GM23338 (cell line): Measurements from ENCODE around the gene PCDHB16. TPM values are rescaled to one million over a fixed set of nuclear protein-coding genes. Genes with fewer than 3 reads are reported as not detected.

ENCODE experiments used
- ATAC-seq: fragments of 200-7000 bp; cut with Tn5 transposase; 3 replicates; pipeline ENCODE4 v1.9.1; 2020
- DNase-seq: peaks from one replicate; pipeline ENCODE4 v3.0.0-alpha.2; 2015; ENCODE audit warnings: low spot score
- H2AFZ ChIP-seq: fragments of 200-600 bp; sonication (generic); 2 replicates; pipeline ENCODE4 v1.8.0; 2016; ENCODE audit warnings: antibody characterized with exemption, mild to moderate bottlenecking, moderate library complexity
- H3F3A ChIP-seq: fragments of 200-600 bp; sonication (generic); replicated peaks from 2 replicates; pipeline ENCODE4 v1.8.0; 2017; ENCODE audit warnings: antibody characterized with exemption, mixed run types, low read depth
- H3K27ac ChIP-seq: fragments of 200-600 bp; sonication (generic); 2 replicates; pipeline ENCODE4 v1.6.1; 2016; ENCODE audit warnings: low read depth
- H3K27me3 ChIP-seq: fragments of 200-600 bp; sonication (generic); 2 replicates; pipeline ENCODE4 v1.8.0; 2016; ENCODE audit warnings: mild to moderate bottlenecking, mixed run types, moderate library complexity; ENCODE audit not compliant: insufficient read depth
- H3K36me3 ChIP-seq: fragments of 200-600 bp; sonication (generic); 2 replicates; pipeline ENCODE4 v1.8.0; 2016; ENCODE audit warnings: mild to moderate bottlenecking; ENCODE audit not compliant: insufficient read depth
- H3K4me1 ChIP-seq: fragments of 200-600 bp; sonication (generic); 2 replicates; pipeline ENCODE4 v1.8.0; 2016; ENCODE audit warnings: mild to moderate bottlenecking, moderate library complexity; ENCODE audit not compliant: insufficient read depth
- H3K4me2 ChIP-seq: fragments of 200-600 bp; sonication (generic); 2 replicates; pipeline ENCODE4 v1.7.1; 2017; ENCODE audit warnings: mixed run types
- H3K4me3 ChIP-seq: fragments of 200-600 bp; sonication (generic); 2 replicates; pipeline ENCODE4 v1.6.1; 2016; ENCODE audit warnings: mixed run types
- H3K79me2 ChIP-seq: fragments of 200-600 bp; sonication (generic); replicated peaks from 2 replicates; pipeline ENCODE4 v1.8.0; 2017; ENCODE audit warnings: mild to moderate bottlenecking; ENCODE audit not compliant: insufficient read depth
- H3K9me2 ChIP-seq: fragments of 200-600 bp; sonication (generic); 2 replicates; pipeline ENCODE4 v1.8.0; 2017; ENCODE audit not compliant: insufficient read depth
- H4K20me1 ChIP-seq: fragments of 200-600 bp; sonication (generic); replicated peaks from 2 replicates; pipeline ENCODE4 v1.8.0; 2017; ENCODE audit warnings: mild to moderate bottlenecking; ENCODE audit not compliant: insufficient read depth
- H3K27ac Mint-ChIP-seq: 2 replicates; pipeline ENCODE4 v1.8.0; 2020; ENCODE audit warnings: inconsistent platforms, mild to moderate bottlenecking, moderate library complexity, mixed read lengths
- H3K27me3 Mint-ChIP-seq: 3 replicates; pipeline ENCODE4 v1.8.0; 2022; ENCODE audit warnings: low read depth, mild to moderate bottlenecking, moderate library complexity, mixed read lengths, inconsistent platforms; ENCODE audit not compliant: insufficient read depth, poor library complexity
- H3K36me3 Mint-ChIP-seq: 3 replicates; pipeline ENCODE4 v1.8.0; 2021; ENCODE audit warnings: low read depth, mild to moderate bottlenecking, inconsistent platforms, moderate library complexity, mixed read lengths
- H3K4me1 Mint-ChIP-seq: 3 replicates; pipeline ENCODE4 v1.8.0; 2020; ENCODE audit warnings: mild to moderate bottlenecking, inconsistent platforms, mixed read lengths
- H3K4me3 Mint-ChIP-seq: 3 replicates; pipeline ENCODE4 v1.8.0; 2021; ENCODE audit warnings: moderate library complexity, mild to moderate bottlenecking, inconsistent platforms, mixed read lengths
- H3K9me3 Mint-ChIP-seq: 3 replicates; pipeline ENCODE4 v1.8.0; 2020; ENCODE audit warnings: moderate library complexity, mild to moderate bottlenecking, inconsistent platforms, mixed read lengths
- CREB1 ChIP-seq: fragments of 250-450 bp; sonication (Bioruptor Pico); IDR thresholded peaks from 2 replicates; pipeline ENCODE4 v1.5.0; 2020; ENCODE audit warnings: low read depth, mild to moderate bottlenecking, moderate library complexity
- EZH2 ChIP-seq: fragments of 200-600 bp; sonication (generic); IDR thresholded peaks from one replicate; pipeline ENCODE4 v1.8.0; 2017; ENCODE audit warnings: antibody characterized with exemption, mild to moderate bottlenecking, low read depth; ENCODE audit not compliant: unreplicated experiment
- JUNB ChIP-seq: IDR thresholded peaks from one replicate; pipeline ENCODE4 v1.6.1; 2016; ENCODE audit warnings: antibody characterized with exemption; ENCODE audit not compliant: unreplicated experiment
- POLR2AphosphoS5 ChIP-seq: IDR thresholded peaks from 2 replicates; pipeline ENCODE4 v1.6.1; 2016; ENCODE audit warnings: antibody characterized with exemption, low read depth
- STAT1 ChIP-seq: IDR thresholded peaks from one replicate; pipeline ENCODE4 v1.6.1; 2016; ENCODE audit warnings: antibody characterized with exemption; ENCODE audit not compliant: unreplicated experiment
- ZNF114 ChIP-seq: fragments of 250-450 bp; sonication (Bioruptor Pico); IDR thresholded peaks from 2 replicates; pipeline ENCODE4 v1.5.0; 2020; ENCODE audit warnings: mild to moderate bottlenecking, moderate library complexity
- ZNF331 ChIP-seq: fragments of 250-450 bp; sonication (Bioruptor Pico); IDR thresholded peaks from 2 replicates; pipeline ENCODE4 v1.5.0; 2020; ENCODE audit warnings: low read depth, mild to moderate bottlenecking, moderate library complexity
- long read RNA-seq: library from polyadenylated mRNA; unstranded; transcript quantifications from one replicate; pipeline ENCODE4 v2.0.0, GENCODE V29; 2020; ENCODE audit not compliant: unreplicated experiment
- polyA plus RNA-seq: library from polyadenylated mRNA; unstranded; fragments of >200 nt; fragmentation: Nextera tagmentation; extraction: Ambion mirVana; gene quantifications from 2 replicates; pipeline ENCODE4 v1.2.1, GENCODE V29; 2016
- total RNA-seq: library from RNA; depleted of rRNA; stranded (reverse); fragments of >200 nt; shearing (Covaris generic); gene quantifications from 2 replicates; pipeline ENCODE4 v1.2.3, GENCODE V29; 2014; rRNA removed
- TF ChIP-seq, protein P1 (sequence below), 2 experiments: fragments of 200-600 bp in 1 of 2; sonication (generic) in 1 of 2; conservative IDR thresholded peaks; 2 replicates each; pipeline versions ENCODE4 v1.5.1 to v1.6.1; 2016 to 2017; ENCODE audit warnings: antibody characterized with exemption in 2 of 2, low read depth in 2 of 2, mild to moderate bottlenecking in 2 of 2, moderate library complexity in 1 of 2

PCDHB16 gene
- total RNA-seq: 2.2 and 2.4 TPM in 2 replicates
- polyA plus RNA-seq: 0.73 and 0.92 TPM in 2 replicates
- long read RNA-seq, full-length matches to known transcripts: 1 of 1 reads
- long read RNA-seq, partial matches to known transcripts: 0 of 1 reads
- long read RNA-seq, other reads (novel, unspliced or antisense): 0 of 1 reads

DNA sequence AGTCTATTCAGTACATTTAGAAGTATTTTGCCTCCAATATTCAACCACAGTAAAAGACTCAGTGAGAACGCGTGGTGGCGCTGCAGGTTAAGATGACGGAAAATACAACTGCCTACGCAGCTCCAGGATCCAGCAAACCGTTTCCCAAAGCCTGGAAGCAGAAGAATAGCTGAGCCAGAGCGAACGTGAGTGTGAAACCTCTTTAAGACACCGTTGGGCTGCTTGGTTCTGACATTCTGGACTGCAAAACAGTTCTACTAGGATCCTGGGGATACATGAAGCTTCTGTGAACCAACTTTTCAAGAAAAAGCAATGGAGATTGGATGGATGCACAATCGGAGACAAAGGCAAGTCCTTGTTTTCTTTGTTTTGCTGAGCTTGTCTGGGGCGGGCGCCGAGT is at the start of gene PCDHB16:
Gene PCDHB16, plus strand, starts transcription at position 140 of the 400 bp plus-strand sequence. Its CDS starts 173 bp downstream, at position 313.
- Histone ChIP-seq H3K4me2 (peak within 1 kb of the TSS; percentile 22; the same call in 1 of the 2 replicates), H3K36me3 (no peaks in the 10 kb centered on the region; the same call in 1 of the 2 replicates), H2AFZ (peak within 1 kb of the TSS; percentile 44; the same call in 1 of the 2 replicates), H3K9me2 (no peaks in the 10 kb centered on the region; the same call in 1 of the 2 replicates), H3K4me3 (peak within 1 kb of the TSS; percentile 29; the same call in 1 of the 2 replicates), H3K79me2 (no peaks in the 10 kb centered on the region), H3K4me1 (no peaks in the 10 kb centered on the region), H3K27ac (no peak within 1 kb of the TSS), H3F3A (no peaks in the 10 kb centered on the region), H3K27me3 (no peaks in the 10 kb centered on the region), H4K20me1 (no peaks in the 10 kb centered on the region)
- peaks cover 27% of the 10 kb centered on the region for H3K9me3 Mint-ChIP-seq
- H3K27ac Mint-ChIP-seq: no peak within 1 kb of the TSS
- H3K4me3 Mint-ChIP-seq: peak within 1 kb of the TSS; percentile 58
- peaks cover 23% of the 10 kb centered on the region for H3K36me3 Mint-ChIP-seq
- ATAC-seq (peak; percentile 69), DNase-seq (peak; percentile 89)
- H3K4me1 Mint-ChIP-seq: peaks cover 12% of the 10 kb centered on the region
- no peaks in the 10 kb centered on the region for H3K27me3 Mint-ChIP-seq
- TF ChIP-seq EZH2 (no peak), POLR2AphosphoS5 (no peak), CREB1 (peak; percentile 69), STAT1 (no peak)
- TF ChIP-seq, protein P1, sequence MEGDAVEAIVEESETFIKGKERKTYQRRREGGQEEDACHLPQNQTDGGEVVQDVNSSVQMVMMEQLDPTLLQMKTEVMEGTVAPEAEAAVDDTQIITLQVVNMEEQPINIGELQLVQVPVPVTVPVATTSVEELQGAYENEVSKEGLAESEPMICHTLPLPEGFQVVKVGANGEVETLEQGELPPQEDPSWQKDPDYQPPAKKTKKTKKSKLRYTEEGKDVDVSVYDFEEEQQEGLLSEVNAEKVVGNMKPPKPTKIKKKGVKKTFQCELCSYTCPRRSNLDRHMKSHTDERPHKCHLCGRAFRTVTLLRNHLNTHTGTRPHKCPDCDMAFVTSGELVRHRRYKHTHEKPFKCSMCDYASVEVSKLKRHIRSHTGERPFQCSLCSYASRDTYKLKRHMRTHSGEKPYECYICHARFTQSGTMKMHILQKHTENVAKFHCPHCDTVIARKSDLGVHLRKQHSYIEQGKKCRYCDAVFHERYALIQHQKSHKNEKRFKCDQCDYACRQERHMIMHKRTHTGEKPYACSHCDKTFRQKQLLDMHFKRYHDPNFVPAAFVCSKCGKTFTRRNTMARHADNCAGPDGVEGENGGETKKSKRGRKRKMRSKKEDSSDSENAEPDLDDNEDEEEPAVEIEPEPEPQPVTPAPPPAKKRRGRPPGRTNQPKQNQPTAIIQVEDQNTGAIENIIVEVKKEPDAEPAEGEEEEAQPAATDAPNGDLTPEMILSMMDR (conservative IDR thresholded peaks at IDR 0.05; ENCODE audit: low read depth in 2 of 2): peak; percentile 83 to 85

DNA sequence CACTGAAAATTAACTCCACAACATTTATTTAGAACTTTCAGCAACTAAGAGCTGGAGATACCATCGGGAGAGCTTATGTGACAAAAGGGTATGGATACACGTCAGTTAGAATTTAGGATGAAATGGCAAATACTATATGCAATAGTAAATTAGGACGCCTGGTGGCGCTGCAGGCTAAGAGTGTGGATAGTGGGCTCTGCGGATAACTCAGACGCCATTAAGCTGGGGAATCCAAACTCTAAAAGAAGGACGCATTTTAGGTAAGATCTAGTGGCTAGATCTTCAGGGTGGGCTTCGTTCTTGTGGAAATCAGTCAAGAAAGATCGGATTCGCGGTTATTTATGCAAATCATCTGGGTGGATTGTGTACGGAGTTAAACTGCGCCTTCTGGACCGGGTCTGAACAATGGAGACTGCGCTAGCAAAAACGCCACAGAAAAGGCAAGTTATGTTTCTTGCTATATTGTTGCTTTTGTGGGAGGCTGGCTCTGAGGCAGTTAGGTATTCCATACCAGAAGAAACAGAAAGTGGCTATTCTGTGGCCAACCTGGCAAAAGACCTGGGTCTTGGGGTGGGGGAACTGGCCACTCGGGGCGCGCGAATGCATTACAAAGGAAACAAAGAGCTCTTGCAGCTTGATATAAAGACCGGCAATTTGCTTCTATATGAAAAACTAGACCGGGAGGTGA is 47.0 kb upstream of the PCDHB16 start, which contains the start of gene PCDHB5:
Gene PCDHB5, plus strand, starts transcription at position 177 of the 688 bp plus-strand sequence. Its CDS starts 229 bp downstream, at position 406.
- H3K27ac ChIP-seq: peak within 1 kb of the TSS; percentile 64
- peak within 1 kb of the TSS; percentile 84 for H2AFZ ChIP-seq
- peaks cover 24% of the 10 kb centered on the region for H3K79me2 ChIP-seq
- peaks cover 61% of the 10 kb centered on the region for H3K9me3 Mint-ChIP-seq
- no peaks in the 10 kb centered on the region for H3K4me1 Mint-ChIP-seq
- TF ChIP-seq ZNF114 (no peak), ZNF331 (CRISPR knock-in tag) (no peak), STAT1 (no peak), POLR2AphosphoS5 (peak; percentile 42; the same call in 1 of the 2 replicates), JUNB (no peak)
- TF ChIP-seq, protein P1 (conservative IDR thresholded peaks at IDR 0.05; ENCODE audit: low read depth in 2 of 2): peak; percentile 87 to 93
- no peaks in the 10 kb centered on the region for H3F3A ChIP-seq
- H3K4me2 ChIP-seq: peak within 1 kb of the TSS; percentile 94
- no peaks in the 10 kb centered on the region; the same call in 1 of the 2 replicates for H3K36me3 ChIP-seq
- peak; percentile 94 for DNase-seq
- H3K27me3 Mint-ChIP-seq: peaks cover 2% of the 10 kb centered on the region
- H3K27ac Mint-ChIP-seq: peak within 1 kb of the TSS; percentile 95
- no peaks in the 10 kb centered on the region for H3K4me1 ChIP-seq
- ATAC-seq: peak; percentile 90
- H3K9me2 ChIP-seq: no peaks in the 10 kb centered on the region
- H4K20me1 ChIP-seq: no peaks in the 10 kb centered on the region
- peak within 1 kb of the TSS; percentile 69 for H3K4me3 ChIP-seq
- H3K27me3 ChIP-seq: no peaks in the 10 kb centered on the region
- peaks cover 55% of the 10 kb centered on the region for H3K36me3 Mint-ChIP-seq
- peak within 1 kb of the TSS; percentile 78 for H3K4me3 Mint-ChIP-seq
